ENCODE results near the gene SYT8. TPM values are rescaled to one million over a fixed set of nuclear protein-coding genes. Genes with fewer than 3 reads are reported as not detected.

SYT8 gene
- total RNA-seq, 4 donors from 2014 or later: 1.4 to 4.1 TPM; not detected in 2

- intact Hi-C loops (cut with DNase I; ENCODE audit: low total_unique reads) (no loop called here), in situ Hi-C loops (cut with MboI; ENCODE audit: low pct_ligation_motif_present in 1 of 4, low pct_unique_long_range_greater_than_20kb in 1 of 4, low sequenced_read_pairs in 3 of 4) (no loop called here)
- no peak for TF ChIP-seq POLR2A (IDR thresholded peaks at IDR 0.05)
- no peak for TF ChIP-seq CTCF (IDR thresholded peaks at IDR 0.05)
- WGBS, 2 donors (ENCODE audit: low coverage in 1 of 2): 82% methylated on average over 10 to 12 of the region's 12 CpGs
- no peak for DNase-seq
- H3K27me3 ChIP-seq: peaks cover 14% of the 10 kb centered on the region
- no peaks in the 10 kb centered on the region for H3K9me3 ChIP-seq
- no peaks in the 10 kb centered on the region for H3K36me3 ChIP-seq
- no peak overlapping the region for H3K4me3 ChIP-seq
- peaks cover 0 to 9% (median 0%) of the 10 kb centered on the region in 4 donors for H3K4me1 ChIP-seq
- H3K27ac ChIP-seq: no peak overlapping the region
These were observed 42.3 kb upstream of the SYT8 start for GRCh38 chr11:1792461-1792860.

GRCh38 chr11:1793081-1793480 lies 41.7 kb upstream of the SYT8 start:
- WGBS, 2 donors (ENCODE audit: low coverage in 1 of 2): 25 to 61% methylated on average over 1 to 3 of the region's 3 CpGs
- DNase-seq: no peak
- peaks cover 0 to 9% (median 0%) of the 10 kb centered on the region in 4 donors for H3K4me1 ChIP-seq
- TF ChIP-seq POLR2AphosphoS5 (IDR thresholded peaks at IDR 0.05) (no peak), POLR2A (IDR thresholded peaks at IDR 0.05) (no peak)
- H3K4me3 ChIP-seq: no peak overlapping the region
- H3K27me3 ChIP-seq: peaks cover 18% of the 10 kb centered on the region
- no peaks in the 10 kb centered on the region for H3K9me3 ChIP-seq
- in situ Hi-C loops (cut with MboI; ENCODE audit: low pct_ligation_motif_present in 1 of 4, low pct_unique_long_range_greater_than_20kb in 1 of 4, low sequenced_read_pairs in 3 of 4): no loop called here
- no peaks in the 10 kb centered on the region for H3K36me3 ChIP-seq
- intact Hi-C loops (cut with DNase I; ENCODE audit: low total_unique reads): no loop called here
- no peak overlapping the region for H3K27ac ChIP-seq

GRCh38 chr11:1796413-1797011 lies 38.3 kb upstream of the SYT8 start:
- intact Hi-C loops (cut with DNase I; ENCODE audit: low total_unique reads) (no loop called here), in situ Hi-C loops (cut with MboI; ENCODE audit: low pct_ligation_motif_present in 1 of 4, low pct_unique_long_range_greater_than_20kb in 1 of 4, low sequenced_read_pairs in 3 of 4) (no loop called here)
- Histone ChIP-seq H3K27ac (no peak overlapping the region), H3K36me3 (no peaks in the 10 kb centered on the region), H3K4me1 (peaks cover 0 to 8% (median 0%) of the 10 kb centered on the region in 4 donors), H3K27me3 (peaks cover 26% of the 10 kb centered on the region), H3K9me3 (no peaks in the 10 kb centered on the region), H3K4me3 (no peak overlapping the region)
- DNase-seq: no peak
- WGBS, 2 donors (ENCODE audit: low coverage in 1 of 2): 80 to 83% methylated on average over 1 to 12 of the region's 12 CpGs
- TF ChIP-seq EP300 (IDR thresholded peaks at IDR 0.05; ENCODE audit: low read depth) (no peak), POLR2AphosphoS5 (IDR thresholded peaks at IDR 0.05) (no peak), POLR2A (IDR thresholded peaks at IDR 0.05) (no peak), CTCF (IDR thresholded peaks at IDR 0.05) (no peak)

- 78 to 86% methylated on average over 9 to 14 of the region's 14 CpGs for WGBS, 2 donors (ENCODE audit: low coverage in 1 of 2)
- intact Hi-C loops (cut with DNase I; ENCODE audit: low total_unique reads): no loop called here
- Histone ChIP-seq H3K36me3 (no peaks in the 10 kb centered on the region), H3K9me3 (no peaks in the 10 kb centered on the region), H3K27me3 (peaks cover 23% of the 10 kb centered on the region), H3K4me1 (peaks cover 0 to 3% (median 0%) of the 10 kb centered on the region in 4 donors), H3K27ac (no peak overlapping the region), H3K4me3 (no peak overlapping the region)
- in situ Hi-C loops (cut with MboI; ENCODE audit: low pct_ligation_motif_present in 1 of 4, low pct_unique_long_range_greater_than_20kb in 1 of 4, low sequenced_read_pairs in 3 of 4): no loop called here
- TF ChIP-seq CTCF (IDR thresholded peaks at IDR 0.05): no peak
- TF ChIP-seq POLR2AphosphoS5 (IDR thresholded peaks at IDR 0.05): no peak
- TF ChIP-seq EP300 (IDR thresholded peaks at IDR 0.05; ENCODE audit: low read depth): no peak
- no peak for TF ChIP-seq POLR2A (IDR thresholded peaks at IDR 0.05)
- DNase-seq: no peak
These were observed 37.2 kb upstream of the SYT8 start for GRCh38 chr11:1797391-1798125.

All from transverse colon (tissue), 4 donors.